Activated effector memory CD4-positive, alpha-beta T cell treated with anti-CD3 and anti-CD28 coated beads, Interleukin-2, amount 50 U/mL, for 16 hours (primary cell): ENCODE results near the gene TMPRSS6.
A peak's percentile ranks its signal among the peaks of the same experiment; 100 is the strongest.

Experiments
- DNase-seq: peaks from one replicate; pipeline ENCODE4 v3.0.0-alpha.2; 2020

TMPRSS6 gene

GRCh38 chr22:37024339-37025157 lies 85.0 kb downstream of the TMPRSS6 start:
- DNase-seq: no peak

- DNase-seq: no peak
Measured at GRCh38 chr22:37023743-37024338, 85.7 kb downstream of the TMPRSS6 start.

GRCh38 chr22:37022483-37023337 lies 86.8 kb downstream of the TMPRSS6 start:
- DNase-seq: no peak

GRCh38 chr22:37021710-37022482 lies 87.6 kb downstream of the TMPRSS6 start:
- DNase-seq: peak; percentile 86

GRCh38 chr22:37021041-37021440 lies 88.5 kb downstream of the TMPRSS6 start:
- no peak for DNase-seq

GRCh38 chr22:37020192-37020479 lies 89.4 kb downstream of the TMPRSS6 start:
- no peak for DNase-seq

GRCh38 chr22:37019309-37020191 lies 90.0 kb downstream of the TMPRSS6 start, which contains the start of the genes MPST and TST:
Gene MPST (plus strand): TSS chr22:37019742. CDS start chr22:37019837, 95 bp downstream.
Gene TST (minus strand): TSS chr22:37019447. CDS start chr22:37018732, 715 bp downstream.
- DNase-seq: peak; percentile 79

- no peak for DNase-seq
Measured at GRCh38 chr22:37018815-37019308, 90.7 kb downstream of the TMPRSS6 start.

GRCh38 chr22:37018086-37018814 lies 91.3 kb downstream of the TMPRSS6 start:
- no peak for DNase-seq

- DNase-seq: no peak
Measured at GRCh38 chr22:37017356-37017755, 92.2 kb downstream of the TMPRSS6 start.

GRCh38 chr22:37016134-37016910 lies 93.2 kb downstream of the TMPRSS6 start:
- no peak for DNase-seq

- no peak for DNase-seq
Measured at GRCh38 chr22:37015587-37015878, 94.0 kb downstream of the TMPRSS6 start.
